NOMO-1 treated with dmso at 0.1 percent for 144 hours (cell line): ENCODE measurements around the gene VGLL4.

Source experiments
- DNase-seq: peaks from one replicate; lab custom pipeline; 2025; ENCODE audit not compliant: unreplicated experiment; lab: John Stamatoyannopoulos, UW

Gene VGLL4

DNA sequence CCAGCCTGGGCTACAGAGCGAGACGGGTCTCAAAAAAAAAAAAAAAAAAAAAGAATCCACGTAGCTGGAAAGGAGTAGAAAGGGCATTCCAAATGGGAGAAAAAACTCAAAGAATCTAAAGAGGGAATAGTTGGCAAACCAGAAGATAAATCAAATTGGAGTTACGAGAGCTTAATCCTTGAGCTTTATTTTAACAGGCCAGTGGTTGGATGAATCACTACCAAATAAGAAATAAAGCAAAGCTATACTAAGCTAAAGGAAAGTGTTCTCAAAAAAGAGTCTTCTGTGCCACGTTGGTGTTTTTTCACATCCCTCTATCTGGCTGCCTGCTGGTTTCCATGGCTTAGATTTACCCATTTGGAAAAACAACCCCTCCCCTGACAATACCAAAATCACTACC, 14.0 kb downstream of the VGLL4 start:
- no peak for DNase-seq

DNA sequence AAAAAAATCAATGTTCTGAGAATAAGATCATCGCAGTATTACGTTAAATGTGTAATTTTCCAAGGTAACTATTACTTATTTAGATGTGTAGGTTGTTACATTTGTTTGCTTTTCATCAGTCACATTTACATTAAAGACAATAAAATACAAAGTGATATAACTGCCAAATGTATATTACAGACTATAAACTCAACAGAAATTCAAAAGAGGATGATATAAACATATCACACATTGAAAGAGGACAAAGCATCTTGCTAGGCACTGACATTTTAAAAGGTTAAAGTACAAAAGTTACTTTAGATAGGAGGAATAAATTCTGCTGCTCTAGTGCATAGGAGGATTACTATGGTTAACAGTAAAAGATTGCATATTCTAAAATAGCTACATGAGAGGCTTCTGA, 16.1 kb downstream of the VGLL4 start:
- DNase-seq: no peak

DNA sequence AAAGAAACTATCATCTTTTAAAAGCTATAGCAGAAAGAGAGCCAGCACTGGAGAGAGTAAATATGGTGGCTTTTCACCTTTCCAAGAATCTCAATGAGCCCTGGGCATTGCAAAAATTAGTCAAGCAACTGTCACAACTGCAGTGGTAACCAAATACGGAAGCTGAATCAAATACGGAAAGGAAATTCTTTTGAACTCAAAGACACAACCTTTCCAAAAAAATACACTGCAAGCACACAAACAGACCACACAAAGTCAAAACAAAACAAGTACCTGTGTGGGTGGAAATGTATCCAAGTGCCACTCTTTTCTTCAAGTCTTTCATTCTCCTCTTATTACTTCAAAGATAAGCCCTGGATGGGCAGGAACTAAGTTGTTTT, 17.6 kb downstream of the VGLL4 start:
- DNase-seq: peak; percentile 15

DNA sequence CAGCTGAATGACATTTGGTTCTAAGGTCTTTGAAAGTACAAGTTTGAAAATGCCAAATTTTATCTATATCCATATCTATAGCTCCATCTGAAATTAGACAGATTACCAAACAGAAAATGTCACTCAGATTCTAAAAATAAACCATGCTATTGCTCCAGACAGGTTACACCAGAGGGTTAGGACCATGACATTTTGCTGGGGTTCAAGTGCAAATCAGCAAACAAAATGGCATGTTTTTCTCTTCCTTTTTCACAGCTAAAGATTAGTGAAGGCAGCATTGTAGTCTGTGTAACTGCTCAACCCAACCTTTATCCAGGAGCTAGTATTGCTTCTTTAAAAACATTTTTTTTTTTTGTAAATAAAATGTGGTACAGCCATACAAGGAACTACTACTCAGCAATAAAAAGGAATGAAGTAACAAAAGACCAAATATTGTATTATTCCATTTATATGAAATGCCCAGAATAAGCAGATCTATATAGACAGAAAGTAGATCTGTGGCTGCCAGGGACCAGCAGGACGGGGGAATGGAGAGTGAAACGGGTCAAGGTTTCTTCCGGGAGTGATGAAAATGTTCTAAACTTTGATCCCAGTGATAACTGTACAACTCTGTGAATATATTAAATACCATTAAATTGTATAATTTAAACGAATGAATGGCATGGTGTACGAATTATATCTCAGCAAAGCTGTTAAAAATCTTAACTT, 18.2 kb downstream of the VGLL4 start:
- DNase-seq: no peak

DNA sequence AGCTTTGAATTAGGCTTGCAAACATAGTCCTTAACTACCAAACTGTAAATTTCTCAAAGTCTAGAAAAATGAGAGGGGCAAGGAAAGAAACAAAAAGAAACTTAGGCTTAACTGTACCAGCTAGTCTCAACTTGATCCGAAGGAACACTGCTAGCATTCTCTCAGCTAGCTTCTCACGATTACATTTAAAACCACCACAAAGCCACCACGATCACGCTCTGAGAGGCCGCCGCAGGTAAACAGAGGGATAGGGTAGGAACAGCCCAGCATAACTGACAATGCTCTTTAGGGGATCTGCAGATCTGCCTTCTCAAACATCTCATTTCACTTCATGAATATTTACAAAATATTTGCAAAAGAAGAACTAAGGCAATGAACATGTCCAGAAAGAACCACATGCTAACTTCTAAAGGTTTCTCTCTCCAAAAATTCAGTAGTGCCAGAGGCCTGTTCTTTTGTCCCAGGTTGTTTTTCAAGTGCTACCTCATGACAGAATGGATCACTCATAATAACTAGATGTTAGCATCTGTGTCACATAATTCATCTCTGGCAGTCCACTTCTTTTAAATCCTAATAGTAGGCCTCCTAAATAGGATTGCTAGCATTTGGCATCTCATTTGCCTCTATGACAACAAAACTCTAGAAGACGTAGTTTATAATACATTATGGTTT, 18.9 kb downstream of the VGLL4 start:
- no peak for DNase-seq

DNA sequence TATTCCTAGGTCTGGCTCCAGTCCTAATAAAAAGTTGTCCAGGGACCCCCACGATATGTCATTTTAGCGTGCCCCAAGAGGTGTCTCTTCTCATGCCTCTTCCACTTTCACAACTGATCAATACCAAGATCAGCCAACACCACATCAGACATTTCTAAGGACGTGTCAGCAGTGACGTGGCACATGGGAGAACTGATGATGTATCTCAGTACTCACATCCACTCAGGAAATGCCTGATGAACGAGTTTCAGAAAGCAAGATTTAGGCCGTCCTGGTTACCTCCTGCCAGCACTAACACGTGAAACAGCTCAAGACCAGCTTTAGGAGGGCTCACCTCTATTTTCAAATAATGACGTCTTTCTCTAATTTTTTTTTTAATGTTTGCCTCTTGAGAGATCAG, 19.6 kb downstream of the VGLL4 start:
- no peak for DNase-seq

DNA sequence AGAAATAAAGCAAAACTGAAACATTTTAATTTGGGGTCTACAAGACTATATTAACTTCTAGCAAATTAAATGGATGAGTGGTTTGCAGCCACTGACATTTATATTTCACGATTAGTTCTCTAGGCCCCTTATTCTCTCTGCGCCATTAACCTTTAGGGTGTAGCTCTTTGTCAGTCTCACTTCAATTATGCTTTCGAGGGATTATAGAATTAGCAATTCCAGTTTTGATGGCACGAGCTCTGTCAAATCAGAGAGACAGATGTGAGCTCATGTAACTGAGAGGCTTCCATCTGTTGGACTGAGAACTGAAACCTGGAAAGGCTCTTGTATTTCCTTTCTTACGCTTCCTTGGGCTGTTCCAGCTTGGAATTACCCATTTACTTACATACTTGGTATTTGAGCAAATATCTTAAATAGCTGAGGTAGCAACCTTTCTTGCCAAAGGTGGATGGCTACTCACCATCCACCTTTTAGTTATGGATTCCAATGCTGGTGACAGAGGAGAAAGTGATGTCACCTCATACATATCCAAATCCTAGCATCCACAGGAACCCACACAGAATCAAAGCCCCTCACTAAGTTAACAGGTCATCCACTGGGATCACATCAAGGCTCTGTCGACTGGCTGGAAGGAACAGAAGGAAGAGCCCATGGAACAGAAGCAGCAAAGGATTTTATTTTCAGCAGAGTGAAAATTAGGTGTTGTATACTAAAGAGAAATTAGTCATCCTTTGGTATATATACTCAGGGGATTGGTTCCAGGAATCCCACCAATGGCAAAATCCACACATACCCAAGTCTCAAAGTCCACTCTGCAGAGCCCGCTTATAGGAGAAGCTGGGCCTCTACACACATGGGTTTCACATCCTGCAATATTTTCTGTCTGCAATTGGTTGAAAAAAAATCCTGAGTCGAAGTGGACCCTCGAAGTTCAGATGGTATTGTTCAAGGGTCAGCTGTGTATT, 20.8 kb downstream of the VGLL4 start:
- no peak for DNase-seq

DNA sequence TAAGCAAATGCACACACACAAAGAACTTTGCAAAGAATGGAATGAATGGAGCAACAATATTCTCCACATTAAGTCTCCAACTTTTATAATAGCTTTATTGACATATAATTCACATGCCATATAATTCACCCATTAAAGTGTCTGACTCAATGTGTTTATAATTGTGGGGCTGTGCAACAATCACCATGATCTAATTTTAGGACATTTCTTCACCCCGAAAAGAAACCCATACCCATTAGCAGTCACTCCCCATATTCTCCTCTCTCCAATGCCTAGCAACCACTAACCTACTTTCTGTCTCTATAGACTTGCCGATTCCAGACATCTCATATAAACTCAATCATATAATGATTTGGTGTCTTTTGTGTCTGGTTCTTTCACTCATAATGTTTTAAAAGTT, 22.6 kb downstream of the VGLL4 start:
- no peak for DNase-seq

DNA sequence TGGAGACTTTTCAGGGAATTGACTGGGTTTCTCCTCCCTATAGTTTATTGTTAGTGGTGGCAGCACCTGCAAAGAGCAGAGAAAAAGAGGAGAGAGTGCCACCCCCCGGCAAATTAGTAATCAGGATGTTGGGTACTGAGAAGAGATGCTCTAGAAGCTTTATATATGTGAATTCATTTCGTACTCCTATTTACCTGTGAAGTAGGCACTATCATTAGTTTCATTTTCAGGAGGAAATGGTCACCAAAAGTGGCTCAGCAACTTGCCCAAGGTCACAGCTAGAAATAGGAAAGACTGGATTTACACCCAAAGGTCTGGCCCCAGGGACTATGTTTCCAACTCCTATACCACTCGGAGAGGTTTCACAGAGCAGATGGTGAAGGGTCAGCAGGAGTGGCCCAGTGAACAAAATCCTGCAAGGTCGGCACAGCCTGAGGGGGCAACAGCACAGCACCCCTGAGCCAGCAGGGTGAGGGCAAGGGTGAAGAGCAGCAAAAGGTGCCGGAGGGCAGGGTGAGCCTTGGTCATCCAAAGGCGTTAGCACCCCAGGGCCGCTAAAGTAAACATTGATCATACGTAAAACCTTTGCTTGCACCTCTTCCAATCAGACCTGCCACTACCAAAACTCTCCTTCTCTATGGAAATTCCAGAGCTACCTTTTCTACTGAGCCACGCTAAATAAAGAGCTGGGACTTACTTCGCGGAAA, 23.6 kb downstream of the VGLL4 start:
- no peak for DNase-seq

DNA sequence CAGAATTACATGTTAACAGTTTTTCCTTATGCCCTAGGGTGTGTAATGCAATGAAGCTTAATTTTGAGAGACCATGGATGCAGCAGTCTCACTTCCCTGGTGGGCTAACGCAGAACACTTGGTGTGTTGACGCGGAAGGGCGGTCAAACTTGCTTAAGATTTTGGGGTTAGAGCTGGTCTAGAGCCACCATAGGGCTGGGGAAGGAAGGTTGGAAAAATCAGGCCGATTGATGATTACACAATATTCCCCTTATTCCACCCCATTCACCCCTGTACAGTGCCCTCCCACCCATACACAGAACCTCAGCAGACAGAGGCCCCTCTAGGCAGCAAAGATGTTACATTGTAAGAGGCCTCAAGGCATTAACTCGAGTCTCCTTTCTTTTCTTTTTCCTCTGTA, 24.3 kb downstream of the VGLL4 start:
- DNase-seq: no peak

DNA sequence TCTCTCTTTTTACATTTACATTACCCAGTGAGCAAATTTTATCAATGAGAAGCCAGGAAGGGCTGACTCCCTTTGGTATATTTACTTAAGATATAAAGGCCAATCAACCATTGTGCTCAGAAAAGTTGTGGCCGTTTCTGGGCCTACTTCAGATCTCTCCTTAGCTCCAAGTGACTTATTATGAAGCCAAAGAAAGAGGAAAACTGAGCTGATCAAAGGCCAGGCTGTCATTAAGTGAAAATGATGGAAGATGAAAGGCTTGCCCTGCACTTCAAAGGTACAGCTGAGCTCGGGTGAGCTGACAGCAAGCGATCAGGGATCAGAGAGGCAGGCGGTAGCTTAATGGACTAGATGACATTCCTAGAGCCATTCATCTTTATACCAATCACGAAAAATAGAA, 24.8 kb downstream of the VGLL4 start:
- no peak for DNase-seq

DNA sequence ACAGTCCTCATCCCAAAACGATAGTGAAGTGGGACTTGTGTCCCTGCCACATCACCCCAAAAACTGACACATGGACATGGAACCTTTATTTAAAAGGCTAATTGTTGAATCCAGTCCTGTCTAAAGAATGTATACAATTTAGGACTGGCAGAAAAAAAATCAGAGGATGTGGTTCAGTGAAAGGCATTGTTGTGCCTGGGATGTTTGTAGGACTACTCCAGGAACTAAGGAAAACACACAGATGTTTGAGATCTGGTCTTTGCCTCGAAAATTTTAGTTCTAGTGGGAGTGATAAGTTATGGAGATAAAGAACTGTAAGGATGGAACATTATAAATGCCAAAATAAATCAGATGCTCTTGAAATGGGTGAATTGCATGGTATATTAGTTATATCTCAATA, 27.2 kb downstream of the VGLL4 start:
- no peak for DNase-seq

DNA sequence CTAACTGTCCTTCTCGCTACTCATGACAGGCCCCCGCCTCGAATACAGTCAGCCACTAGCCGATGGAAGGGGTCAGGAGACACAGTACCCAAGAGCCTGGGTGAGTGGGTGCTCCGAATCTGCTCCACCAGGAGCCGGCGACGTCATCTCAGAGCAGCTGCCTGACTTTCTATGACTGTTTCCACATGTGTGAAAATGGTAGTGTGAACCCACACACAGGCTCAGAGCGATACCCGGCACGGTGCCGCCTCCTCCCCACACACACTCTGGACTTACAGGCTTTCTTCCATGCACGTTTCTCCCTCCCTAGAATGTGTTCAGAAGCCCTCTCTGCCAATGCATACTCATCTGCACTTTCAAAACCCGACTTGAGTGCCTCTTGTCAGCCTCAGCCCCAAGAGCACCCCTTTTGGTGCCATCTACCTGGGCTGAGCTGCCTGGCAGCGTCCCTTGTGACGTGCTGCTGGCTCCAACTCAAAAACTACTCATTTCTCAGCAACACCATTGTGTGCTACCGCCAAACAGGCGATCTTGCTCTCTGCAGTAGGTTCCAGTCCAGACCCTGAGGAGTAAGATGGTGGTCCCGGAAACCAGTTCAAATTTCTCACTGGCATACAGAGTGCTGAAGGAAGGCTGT, 29.7 kb downstream of the VGLL4 start:
- no peak for DNase-seq

DNA sequence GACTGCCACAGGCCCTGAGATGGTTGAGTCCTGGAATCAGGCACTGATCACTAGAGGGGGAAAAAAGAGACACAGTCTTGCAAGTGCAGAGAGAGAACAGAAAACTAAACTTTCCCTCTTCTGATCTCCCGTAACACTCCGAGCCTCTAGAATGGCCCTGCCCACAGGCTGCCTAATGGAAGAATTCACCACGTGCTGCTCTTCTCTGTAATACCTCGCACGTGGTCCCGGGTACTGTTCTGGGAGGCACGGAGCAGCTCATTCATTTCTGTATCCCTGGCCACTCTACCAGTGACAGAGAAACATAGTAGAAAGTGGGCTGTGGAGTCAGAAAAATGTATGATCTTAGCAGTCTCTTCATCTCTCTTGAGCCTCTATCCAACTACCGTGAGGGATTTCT, 30.4 kb downstream of the VGLL4 start:
- DNase-seq: no peak

DNA sequence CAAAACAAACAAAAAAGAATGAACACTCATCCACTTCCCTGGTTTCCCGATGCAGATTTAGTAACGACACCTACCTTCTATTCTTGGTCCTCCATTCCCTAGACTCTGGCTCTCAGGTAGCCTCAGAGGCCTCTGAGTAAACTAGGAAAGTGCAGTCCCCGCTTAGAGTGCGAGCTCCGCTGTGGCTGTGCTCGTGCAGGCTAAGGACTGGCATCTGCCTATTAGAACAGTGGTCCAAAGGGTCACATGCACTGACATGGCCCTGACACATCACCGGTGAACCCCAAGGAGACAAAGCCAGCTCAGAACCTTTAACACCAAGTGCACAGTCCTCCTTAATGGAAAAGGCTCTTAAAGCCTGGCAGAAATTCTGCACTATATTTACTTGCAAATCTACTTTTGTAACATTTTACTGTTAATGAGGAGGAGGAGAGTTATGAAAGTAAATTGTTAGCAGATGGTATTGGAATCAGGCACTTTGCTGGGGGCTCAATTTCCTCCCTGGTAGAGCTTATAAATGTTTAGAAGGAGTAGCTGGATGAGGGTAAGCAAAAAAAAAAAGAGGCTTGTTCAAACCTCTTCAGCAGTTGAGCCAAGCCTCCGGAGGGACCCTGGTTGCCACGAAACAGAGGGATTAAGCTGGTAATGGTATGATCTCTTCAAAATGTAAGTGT, 31.1 kb downstream of the VGLL4 start:
- no peak for DNase-seq

DNA sequence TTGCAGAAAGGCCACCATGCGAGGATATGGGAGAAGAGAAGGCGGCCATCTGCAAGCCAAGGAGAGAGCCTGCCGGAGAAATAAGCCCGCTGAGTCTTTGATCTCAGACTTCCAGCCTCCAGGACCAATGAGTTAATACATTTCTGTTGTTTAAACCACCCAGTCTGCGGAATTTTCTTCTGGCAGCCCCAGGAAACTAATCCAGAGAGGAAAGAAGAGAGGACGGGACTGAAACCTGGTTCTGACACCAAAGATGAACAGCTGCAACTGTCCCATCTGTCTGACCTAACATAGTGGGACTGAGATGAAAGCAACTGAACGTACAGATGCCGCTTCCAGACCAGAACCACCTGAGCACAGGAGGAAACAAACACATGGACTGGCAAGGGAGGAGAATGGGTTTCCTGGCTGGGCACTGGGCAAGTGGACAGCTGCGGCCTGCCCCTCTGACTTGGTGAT, 32.3 kb downstream of the VGLL4 start:
- DNase-seq: no peak

DNA sequence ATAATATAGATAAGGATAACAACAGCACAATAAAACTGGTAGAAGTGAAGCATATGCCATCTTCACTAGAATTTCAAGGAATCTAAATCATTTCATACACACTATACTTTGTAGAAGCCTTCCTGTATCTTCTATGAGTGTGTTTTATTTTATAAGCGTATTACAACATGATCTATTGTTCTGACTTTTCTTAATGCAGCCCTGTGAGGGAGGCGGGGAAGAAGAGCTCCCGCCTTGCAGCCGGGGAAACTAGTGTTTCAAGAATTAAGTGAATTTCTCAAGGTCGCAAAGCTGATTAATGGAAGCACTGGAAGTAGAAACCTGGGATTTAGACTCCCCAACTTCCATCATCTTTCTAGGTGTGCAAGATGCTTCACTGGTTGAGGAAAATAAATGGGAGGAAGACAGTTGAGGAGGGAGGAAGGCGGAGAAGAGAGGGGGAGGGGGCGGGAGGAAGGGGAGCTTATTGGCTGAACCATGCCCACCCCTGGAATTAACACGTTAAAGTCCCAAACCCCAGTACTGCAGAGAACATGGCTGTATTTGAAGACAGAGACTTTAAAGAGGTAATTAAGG, 32.9 kb downstream of the VGLL4 start:
- no peak for DNase-seq

DNA sequence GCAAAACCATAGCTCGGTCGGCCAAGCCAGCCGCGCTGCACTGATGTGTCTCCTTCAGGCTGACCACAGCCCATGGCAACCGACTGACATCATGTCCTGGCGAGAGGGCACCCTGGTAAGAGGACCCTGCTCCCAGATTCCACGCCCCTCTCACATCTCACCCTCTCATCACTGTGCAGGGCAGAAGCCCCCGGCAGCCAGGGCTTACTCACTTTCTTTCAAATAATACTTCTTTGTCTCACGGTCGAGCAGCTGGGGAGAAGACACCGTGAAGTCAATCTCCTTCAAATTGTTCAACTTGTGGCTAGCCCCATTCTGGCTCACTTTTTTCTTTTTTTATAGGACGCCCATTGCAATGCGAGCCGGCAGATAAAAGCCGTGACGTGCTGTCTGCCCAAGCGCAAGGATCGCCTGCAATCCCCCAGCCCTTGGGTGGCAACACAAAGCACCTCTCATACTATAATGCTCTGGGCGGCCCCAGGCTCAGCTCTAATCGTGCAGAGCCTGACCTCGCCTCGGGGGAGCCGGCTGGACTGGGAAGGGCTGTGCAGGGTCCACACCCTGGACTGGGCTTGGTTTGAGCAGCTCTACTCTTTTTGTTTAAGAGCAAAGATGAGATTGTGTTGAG, 33.6 kb downstream of the VGLL4 start:
- no peak for DNase-seq

DNA sequence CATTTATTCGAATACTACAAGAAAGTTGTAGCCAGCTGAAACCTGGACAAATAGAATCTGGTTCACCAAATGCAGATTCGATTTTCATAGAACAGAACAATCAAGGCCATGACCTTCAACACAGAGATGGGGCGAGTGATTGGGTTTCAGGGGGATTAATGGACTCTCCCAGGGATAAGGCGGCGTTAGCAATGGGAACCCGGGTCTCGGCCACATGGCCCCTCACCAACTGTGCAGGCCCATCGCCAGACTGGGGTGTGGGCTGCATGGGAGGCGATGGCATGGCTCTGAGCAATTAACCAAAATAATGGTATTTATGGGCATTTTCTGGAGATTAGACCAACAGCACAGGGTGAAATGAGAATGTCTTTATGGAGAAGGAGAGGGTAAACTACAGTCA, 34.2 kb downstream of the VGLL4 start:
- no peak for DNase-seq
